Measurements from ENCODE around the gene GPBAR1. TPM values are rescaled to one million over a fixed set of nuclear protein-coding genes. Genes with fewer than 3 reads are reported as not detected.

Gene GPBAR1
- total RNA-seq, 1 donor from 2014 or later, result 0.92 TPM

- Histone ChIP-seq H3K27me3 (ENCODE audit: control insufficient read depth, insufficient read depth, low read length) (no peaks in the 10 kb centered on the region), H3K4me3 (ENCODE audit: low read depth, low read length) (no peak overlapping the region), H3K36me3 (ENCODE audit: control insufficient read depth, insufficient read depth, low read length) (peaks cover 4% of the 10 kb centered on the region)
- TF ChIP-seq CTCF (IDR thresholded peaks at IDR 0.05; ENCODE audit: insufficient read depth, low read length, poor library complexity, severe bottlenecking), result no peak
- DNase-seq (ENCODE audit: low read depth), result no peak
Measured at GRCh38 chr2:218245214-218245613, 15.6 kb upstream of the GPBAR1 start.

- H3K4me3 ChIP-seq (ENCODE audit: low read depth, low read length), result no peak overlapping the region
- H3K27me3 ChIP-seq (ENCODE audit: control insufficient read depth, insufficient read depth, low read length), result no peaks in the 10 kb centered on the region
- no peak for TF ChIP-seq CTCF (IDR thresholded peaks at IDR 0.05; ENCODE audit: insufficient read depth, low read length, poor library complexity, severe bottlenecking)
- peaks cover 7% of the 10 kb centered on the region for H3K36me3 ChIP-seq (ENCODE audit: control insufficient read depth, insufficient read depth, low read length)
- no peak for DNase-seq (ENCODE audit: low read depth)
Measured at GRCh38 chr2:218249691-218250090, 11.1 kb upstream of the GPBAR1 start.

GRCh38 chr2:218252509-218253231, 8.1 kb upstream of the GPBAR1 start:
- H3K27me3 ChIP-seq (ENCODE audit: control insufficient read depth, insufficient read depth, low read length), result no peaks in the 10 kb centered on the region
- no peak for DNase-seq (ENCODE audit: low read depth)
- H3K4me3 ChIP-seq (ENCODE audit: low read depth, low read length), result no peak overlapping the region
- TF ChIP-seq CTCF (IDR thresholded peaks at IDR 0.05; ENCODE audit: insufficient read depth, low read length, poor library complexity, severe bottlenecking), result no peak
- H3K36me3 ChIP-seq (ENCODE audit: control insufficient read depth, insufficient read depth, low read length), result peaks cover 6% of the 10 kb centered on the region

- TF ChIP-seq CTCF (IDR thresholded peaks at IDR 0.05; ENCODE audit: insufficient read depth, low read length, poor library complexity, severe bottlenecking), result no peak
- peaks cover 6% of the 10 kb centered on the region for H3K36me3 ChIP-seq (ENCODE audit: control insufficient read depth, insufficient read depth, low read length)
- DNase-seq (ENCODE audit: low read depth), result no peak
- H3K4me3 ChIP-seq (ENCODE audit: low read depth, low read length), result no peak overlapping the region
- no peaks in the 10 kb centered on the region for H3K27me3 ChIP-seq (ENCODE audit: control insufficient read depth, insufficient read depth, low read length)
Measured at GRCh38 chr2:218253232-218253625, 7.6 kb upstream of the GPBAR1 start.

GRCh38 chr2:218255446-218255845, 5.4 kb upstream of the GPBAR1 start:
- TF ChIP-seq CTCF (IDR thresholded peaks at IDR 0.05; ENCODE audit: insufficient read depth, low read length, poor library complexity, severe bottlenecking), result no peak
- Histone ChIP-seq H3K4me3 (ENCODE audit: low read depth, low read length) (no peak overlapping the region), H3K36me3 (ENCODE audit: control insufficient read depth, insufficient read depth, low read length) (peaks cover 3% of the 10 kb centered on the region), H3K27me3 (ENCODE audit: control insufficient read depth, insufficient read depth, low read length) (no peaks in the 10 kb centered on the region)
- no peak for DNase-seq (ENCODE audit: low read depth)
